ENCODE measurements around the gene PUS3.

Gene PUS3

GRCh38 chr11:125910226-125910849 is 7.3 kb upstream of the PUS3 start:
- Histone ChIP-seq H3K36me3 (ENCODE audit: control insufficient read depth, insufficient read depth, low read length) (peaks cover 22% of the 10 kb centered on the region; the same call in 1 of the 2 replicates), H3K9ac (ENCODE audit: low read depth, low read length) (no peak overlapping the region), H3K27me3 (ENCODE audit: control insufficient read depth, insufficient read depth, low read length) (peaks cover 9% of the 10 kb centered on the region), H3K4me3 (ENCODE audit: low read depth, low read length) (no peak overlapping the region), H3K4me1 (ENCODE audit: control insufficient read depth, insufficient read depth, low read length) (no peaks in the 10 kb centered on the region), H3K9me3 (ENCODE audit: control insufficient read depth, insufficient read depth, low read length) (no peaks in the 10 kb centered on the region), H3K27ac (ENCODE audit: low read depth, low read length) (no peak overlapping the region)

- Histone ChIP-seq H3K27me3 (ENCODE audit: control insufficient read depth, insufficient read depth, low read length) (peaks cover 21% of the 10 kb centered on the region), H3K4me3 (ENCODE audit: low read depth, low read length) (peak overlapping the region; percentile 100), H3K4me1 (ENCODE audit: control insufficient read depth, insufficient read depth, low read length) (peaks cover 5% of the 10 kb centered on the region; the same call in 1 of the 2 replicates), H3K9ac (ENCODE audit: low read depth, low read length) (no peak overlapping the region), H3K27ac (ENCODE audit: low read depth, low read length) (no peak overlapping the region), H3K9me3 (ENCODE audit: control insufficient read depth, insufficient read depth, low read length) (no peaks in the 10 kb centered on the region), H3K36me3 (ENCODE audit: control insufficient read depth, insufficient read depth, low read length) (peaks cover 18% of the 10 kb centered on the region)
Observed at GRCh38 chr11:125904678-125905077, 1.7 kb upstream of the PUS3 start.

- Histone ChIP-seq H3K9me3 (ENCODE audit: control insufficient read depth, insufficient read depth, low read length) (no peaks in the 10 kb centered on the region), H3K4me3 (ENCODE audit: low read depth, low read length) (peak within 1 kb of the TSS; percentile 100), H3K36me3 (ENCODE audit: control insufficient read depth, insufficient read depth, low read length) (peaks cover 24% of the 10 kb centered on the region), H3K27ac (ENCODE audit: low read depth, low read length) (no peak within 1 kb of the TSS), H3K4me1 (ENCODE audit: control insufficient read depth, insufficient read depth, low read length) (peaks cover 5% of the 10 kb centered on the region; the same call in 1 of the 2 replicates), H3K27me3 (ENCODE audit: control insufficient read depth, insufficient read depth, low read length) (peaks cover 21% of the 10 kb centered on the region), H3K9ac (ENCODE audit: low read depth, low read length) (no peak within 1 kb of the TSS)
Observed at GRCh38 chr11:125903711-125904659, 979 bp upstream of the PUS3 start, which contains the start of gene DDX25. TSS of gene DDX25 (plus strand) at chr11:125904508. CDS start at chr11:125904518, 10 bp downstream.

- Histone ChIP-seq H3K9me3 (ENCODE audit: control insufficient read depth, insufficient read depth, low read length) (no peaks in the 10 kb centered on the region), H3K27me3 (ENCODE audit: control insufficient read depth, insufficient read depth, low read length) (peaks cover 21% of the 10 kb centered on the region), H3K4me1 (ENCODE audit: control insufficient read depth, insufficient read depth, low read length) (peaks cover 5% of the 10 kb centered on the region; the same call in 1 of the 2 replicates), H3K9ac (ENCODE audit: low read depth, low read length) (peak overlapping the region; percentile 58), H3K27ac (ENCODE audit: low read depth, low read length) (peak overlapping the region; percentile 13), H3K36me3 (ENCODE audit: control insufficient read depth, insufficient read depth, low read length) (peaks cover 27% of the 10 kb centered on the region), H3K4me3 (ENCODE audit: low read depth, low read length) (peak overlapping the region; percentile 100)
Observed at GRCh38 chr11:125902277-125902926, 604 bp downstream of the PUS3 start.

- H3K27me3 ChIP-seq (ENCODE audit: control insufficient read depth, insufficient read depth, low read length): peaks cover 21% of the 10 kb centered on the region
- no peak overlapping the region for H3K27ac ChIP-seq (ENCODE audit: low read depth, low read length)
- peaks cover 27% of the 10 kb centered on the region for H3K36me3 ChIP-seq (ENCODE audit: control insufficient read depth, insufficient read depth, low read length)
- H3K4me1 ChIP-seq (ENCODE audit: control insufficient read depth, insufficient read depth, low read length): peaks cover 5% of the 10 kb centered on the region; the same call in 1 of the 2 replicates
- H3K9me3 ChIP-seq (ENCODE audit: control insufficient read depth, insufficient read depth, low read length): no peaks in the 10 kb centered on the region
- 0 out of 2 replicates have a peak overlapping the region, but pooled peaks have one; percentile 2 for H3K4me3 ChIP-seq (ENCODE audit: low read depth, low read length)
- no peak overlapping the region for H3K9ac ChIP-seq (ENCODE audit: low read depth, low read length)
Observed at GRCh38 chr11:125901872-125902271, 1.1 kb downstream of the PUS3 start.

- Histone ChIP-seq H3K4me1 (ENCODE audit: control insufficient read depth, insufficient read depth, low read length) (no peaks in the 10 kb centered on the region), H3K27ac (ENCODE audit: low read depth, low read length) (no peak overlapping the region), H3K4me3 (ENCODE audit: low read depth, low read length) (no peak overlapping the region), H3K9me3 (ENCODE audit: control insufficient read depth, insufficient read depth, low read length) (no peaks in the 10 kb centered on the region), H3K27me3 (ENCODE audit: control insufficient read depth, insufficient read depth, low read length) (no peaks in the 10 kb centered on the region), H3K36me3 (ENCODE audit: control insufficient read depth, insufficient read depth, low read length) (peaks cover 59% of the 10 kb centered on the region), H3K9ac (ENCODE audit: low read depth, low read length) (no peak overlapping the region)
Observed at GRCh38 chr11:125892994-125893393, 10.0 kb downstream of the PUS3 start.

GRCh38 chr11:125892071-125892470 is 10.9 kb downstream of the PUS3 start:
- Histone ChIP-seq H3K9ac (ENCODE audit: low read depth, low read length) (no peak overlapping the region), H3K4me1 (ENCODE audit: control insufficient read depth, insufficient read depth, low read length) (no peaks in the 10 kb centered on the region), H3K9me3 (ENCODE audit: control insufficient read depth, insufficient read depth, low read length) (no peaks in the 10 kb centered on the region), H3K4me3 (ENCODE audit: low read depth, low read length) (no peak overlapping the region), H3K27ac (ENCODE audit: low read depth, low read length) (no peak overlapping the region), H3K36me3 (ENCODE audit: control insufficient read depth, insufficient read depth, low read length) (peaks cover 54% of the 10 kb centered on the region), H3K27me3 (ENCODE audit: control insufficient read depth, insufficient read depth, low read length) (no peaks in the 10 kb centered on the region)

GRCh38 chr11:125890447-125891100 is 12.4 kb downstream of the PUS3 start:
- no peaks in the 10 kb centered on the region for H3K4me1 ChIP-seq (ENCODE audit: control insufficient read depth, insufficient read depth, low read length)
- H3K36me3 ChIP-seq (ENCODE audit: control insufficient read depth, insufficient read depth, low read length): peaks cover 46% of the 10 kb centered on the region
- H3K27ac ChIP-seq (ENCODE audit: low read depth, low read length): no peak overlapping the region
- no peak overlapping the region for H3K4me3 ChIP-seq (ENCODE audit: low read depth, low read length)
- no peak overlapping the region for H3K9ac ChIP-seq (ENCODE audit: low read depth, low read length)
- H3K27me3 ChIP-seq (ENCODE audit: control insufficient read depth, insufficient read depth, low read length): 0 out of 2 replicates have a peak, but pooled peaks cover 3% of the 10 kb centered on the region
- no peaks in the 10 kb centered on the region; the same call in 1 of the 2 replicates for H3K9me3 ChIP-seq (ENCODE audit: control insufficient read depth, insufficient read depth, low read length)

- Histone ChIP-seq H3K9ac (ENCODE audit: low read depth, low read length) (peak within 1 kb of the TSS; percentile 86), H3K36me3 (ENCODE audit: control insufficient read depth, insufficient read depth, low read length) (peaks cover 17% of the 10 kb centered on the region), H3K9me3 (ENCODE audit: control insufficient read depth, insufficient read depth, low read length) (no peaks in the 10 kb centered on the region; the same call in 1 of the 2 replicates), H3K4me3 (ENCODE audit: low read depth, low read length) (peak within 1 kb of the TSS; percentile 88), H3K27ac (ENCODE audit: low read depth, low read length) (peak within 1 kb of the TSS; percentile 81), H3K4me1 (ENCODE audit: control insufficient read depth, insufficient read depth, low read length) (no peaks in the 10 kb centered on the region), H3K27me3 (ENCODE audit: control insufficient read depth, insufficient read depth, low read length) (0 out of 2 replicates have a peak, but pooled peaks cover 3% of the 10 kb centered on the region)
Observed at GRCh38 chr11:125887373-125888324, 15.4 kb downstream of the PUS3 start, which contains the start of gene HYLS1. TSS of gene HYLS1 (plus strand) at chr11:125887668. CDS start at chr11:125899369, 11,701 bp downstream.
